ENCODE results near the gene DLAT.
"Not testable (repeated sequence)": the region's sequence is repeated elsewhere in the genome, so short reads cannot be mapped to it uniquely, and the experiment has no call there.

The DLAT gene

DNA sequence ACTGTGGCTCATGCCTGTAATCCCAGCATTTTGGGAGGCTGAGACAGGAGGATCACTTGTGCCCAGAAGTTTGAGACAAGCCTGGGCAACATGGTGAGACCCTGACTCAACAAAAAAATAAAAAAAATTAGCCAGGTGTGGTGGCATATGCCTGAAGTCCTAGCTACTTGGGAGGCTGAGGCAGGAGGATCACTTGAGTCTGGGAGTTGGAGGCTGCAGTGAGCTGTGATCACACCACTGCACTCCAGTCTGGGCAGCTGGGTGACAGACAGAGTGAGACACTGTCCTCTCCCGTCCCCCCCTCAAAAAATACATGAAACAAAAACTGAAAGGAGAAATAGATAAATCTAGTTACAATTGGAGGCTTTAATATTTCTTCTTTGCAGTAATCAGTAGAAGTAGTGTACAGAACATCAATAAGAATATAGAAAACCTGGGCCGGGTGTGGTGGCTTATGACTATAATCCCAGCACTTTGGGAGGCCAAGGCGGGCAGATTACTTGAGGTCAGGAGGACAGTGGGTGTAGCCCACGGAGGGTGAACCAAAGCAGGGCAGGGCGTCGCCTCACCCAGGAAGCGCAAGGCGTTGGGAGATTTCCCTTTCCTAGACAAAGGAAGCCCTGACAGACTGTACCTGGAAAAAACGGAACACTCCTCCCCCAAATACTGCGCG lies 19.6 kb upstream of the DLAT start:
- DNase-seq, result no peak

DNA sequence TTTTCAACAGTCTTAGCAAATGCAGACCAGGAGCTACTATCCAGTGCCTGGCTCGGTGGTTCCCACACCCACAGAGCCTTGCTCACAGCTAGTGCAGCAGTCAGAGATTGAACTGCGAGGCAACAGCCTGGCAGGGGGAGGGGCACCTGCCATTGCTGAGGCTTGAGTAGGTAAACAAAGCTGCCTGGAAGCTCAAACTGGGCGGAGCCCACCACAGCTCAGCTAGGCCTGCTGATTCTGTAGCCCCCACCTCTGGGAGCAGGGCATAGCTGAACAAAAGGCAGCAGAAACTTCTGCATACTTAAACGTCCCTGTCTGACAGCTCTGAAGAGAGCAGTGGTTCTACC lies 19.1 kb upstream of the DLAT start:
- not testable (repeated sequence) for DNase-seq

DNA sequence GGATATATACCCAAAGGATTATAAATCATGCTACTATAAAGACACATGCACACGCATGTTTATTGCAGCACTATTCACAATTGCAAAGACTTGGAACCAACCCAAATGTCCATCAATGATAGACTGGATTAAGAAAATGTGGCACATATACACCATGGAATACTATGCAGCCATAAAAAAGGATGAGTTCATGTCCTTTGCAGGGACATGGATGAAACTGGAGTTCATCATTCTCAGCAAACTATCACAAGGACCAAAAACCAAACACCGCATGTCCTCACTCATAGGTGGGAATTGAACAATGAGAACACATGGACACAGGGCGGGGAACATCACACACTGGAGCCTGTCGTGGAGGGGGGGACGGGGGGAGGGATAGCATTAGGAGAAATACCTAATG lies 13.8 kb upstream of the DLAT start:
- not testable (repeated sequence) for DNase-seq

DNA sequence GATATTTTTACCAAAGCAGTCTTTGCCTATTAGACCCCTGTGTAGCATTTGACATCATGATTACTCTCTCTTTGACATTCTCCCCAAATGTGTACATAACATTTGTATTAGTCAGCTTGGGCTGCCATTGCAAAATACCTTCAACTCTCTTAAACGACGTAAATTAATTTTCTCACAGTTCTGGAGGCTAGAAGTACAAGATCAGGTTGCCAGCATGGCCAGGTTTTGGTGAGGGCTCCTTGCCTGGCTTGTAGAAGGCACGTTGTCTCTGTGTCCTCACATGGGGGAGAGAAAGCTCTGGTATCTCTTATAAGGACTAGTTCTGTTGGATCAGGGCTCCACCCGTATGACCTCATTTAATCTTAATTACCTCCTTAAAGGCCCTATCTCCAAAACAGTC lies 12.3 kb upstream of the DLAT start:
- no peak for DNase-seq

- DNase-seq, result no peak
Observed at GRCh38 chr11:112013497-112014164, 11.6 kb upstream of the DLAT start.

DNA sequence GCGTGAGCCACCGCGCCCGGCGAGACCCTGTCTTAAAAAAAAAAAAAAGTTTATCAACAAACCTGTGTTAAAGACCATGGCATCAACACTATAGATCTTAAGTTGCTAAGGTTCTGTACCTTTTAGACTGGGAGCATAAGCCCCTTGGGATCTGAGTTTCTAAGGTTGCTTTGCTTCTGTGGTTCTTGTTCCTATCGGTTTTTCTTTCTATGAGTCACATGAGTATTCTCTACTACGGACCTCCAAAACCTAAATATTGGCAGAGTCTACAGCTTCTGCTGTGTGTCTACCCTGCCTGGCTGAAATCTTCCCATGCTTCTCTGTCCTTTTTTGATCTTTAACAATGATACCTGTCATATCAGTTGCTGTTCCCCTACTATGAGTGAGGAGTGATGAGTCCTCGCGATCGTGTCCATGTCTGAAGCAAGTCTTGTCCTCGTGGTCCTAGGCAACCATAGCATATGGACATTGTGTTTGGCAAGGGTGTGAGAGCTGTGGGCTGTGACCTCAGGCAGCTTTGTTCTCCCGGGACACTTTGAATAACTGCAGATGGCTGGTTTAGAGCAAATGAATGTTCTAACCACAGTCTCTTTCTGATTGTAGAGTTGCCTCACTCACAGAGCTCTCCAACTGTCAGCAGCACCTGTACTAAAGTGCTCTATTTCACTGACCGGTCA lies 9.0 kb upstream of the DLAT start:
- DNase-seq, result no peak

GRCh38 chr11:112016765-112017376 lies 8.3 kb upstream of the DLAT start:
- no peak for DNase-seq

DNA sequence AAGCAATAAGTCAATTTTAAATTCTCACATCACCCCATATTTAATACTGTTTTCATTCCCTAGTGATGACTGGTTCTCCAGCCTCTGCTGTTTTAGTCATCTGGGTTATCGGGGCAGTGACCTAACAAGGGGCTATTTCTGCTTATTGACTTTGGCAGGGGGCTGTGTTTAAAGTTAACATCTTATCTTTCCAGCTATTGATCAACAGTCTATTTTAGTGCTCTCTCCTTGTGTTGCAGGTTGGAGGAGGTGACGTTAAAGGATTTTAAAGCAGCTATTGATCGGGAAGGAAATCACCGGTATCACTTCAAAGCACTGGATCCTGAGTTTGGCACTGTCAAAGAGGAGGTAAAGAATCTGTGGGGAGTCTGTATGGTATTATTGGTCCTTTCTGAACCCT lies 7.7 kb upstream of the DLAT start:
- no peak for DNase-seq

DNA sequence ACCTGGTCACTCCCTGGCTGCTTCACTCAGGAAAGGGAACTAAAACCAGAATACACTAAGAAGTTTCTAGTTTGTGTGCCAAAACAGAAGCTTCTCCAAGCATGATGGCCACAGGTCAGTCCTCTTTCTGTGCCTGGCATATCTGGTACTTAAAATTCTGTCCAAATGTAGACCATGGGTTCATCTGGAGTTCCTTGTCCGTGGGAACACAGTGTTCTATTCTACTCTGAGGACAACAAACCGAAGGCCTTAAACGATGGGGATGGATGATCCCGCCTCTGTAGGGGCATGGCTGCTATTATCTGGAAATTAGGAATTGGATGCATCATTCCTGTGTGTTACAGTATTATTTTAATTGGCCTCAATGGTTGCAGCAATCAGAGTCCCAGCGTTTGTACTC lies 6.1 kb upstream of the DLAT start:
- DNase-seq, result no peak

DNA sequence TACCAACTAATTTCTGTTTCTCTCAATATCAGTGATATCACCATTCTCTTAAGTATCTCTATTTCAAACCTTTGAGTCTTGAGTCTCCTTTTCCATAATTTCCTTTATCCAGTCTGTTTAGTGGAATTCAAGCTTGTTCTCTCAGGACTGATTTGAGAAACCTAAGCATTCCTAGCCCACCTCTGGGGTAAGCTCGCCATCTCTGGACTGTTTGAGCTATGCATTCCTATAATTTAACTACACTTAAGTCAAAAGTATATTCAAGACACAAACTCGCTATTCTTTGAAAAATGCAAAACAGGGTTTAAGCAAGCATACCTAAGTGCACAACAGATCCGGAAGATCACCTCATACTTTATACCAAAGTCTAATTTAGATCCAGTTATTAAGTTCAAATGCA lies 2.1 kb upstream of the DLAT start:
- DNase-seq, result no peak

- no peak for DNase-seq
Observed at GRCh38 chr11:112024178-112024772, 933 bp upstream of the DLAT start.

GRCh38 chr11:112025707-112026106 lies 499 bp downstream of the DLAT start:
- DNase-seq, result no peak

GRCh38 chr11:112026784-112027410 lies 1.7 kb downstream of the DLAT start:
- not testable (repeated sequence) for DNase-seq

DNA sequence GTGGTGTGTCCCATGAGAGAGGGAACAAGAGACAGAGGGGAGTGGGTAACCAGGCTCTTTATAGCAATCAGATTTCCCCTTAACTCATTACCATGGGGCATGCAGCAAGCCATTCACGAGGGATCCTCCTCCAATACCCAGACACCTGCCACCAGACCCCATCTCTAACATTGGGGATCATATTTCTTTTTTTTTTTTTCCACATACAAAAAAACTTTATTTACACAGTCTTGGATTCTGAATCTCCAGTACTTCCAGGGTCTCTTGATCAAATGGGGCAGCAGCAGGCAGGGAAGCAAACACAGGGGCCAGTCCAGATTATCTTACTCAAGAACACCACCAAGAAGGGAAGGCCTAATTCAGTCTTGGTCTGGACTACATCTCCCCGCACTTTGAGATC lies 4.3 kb downstream of the DLAT start:
- DNase-seq, result no peak

DNA sequence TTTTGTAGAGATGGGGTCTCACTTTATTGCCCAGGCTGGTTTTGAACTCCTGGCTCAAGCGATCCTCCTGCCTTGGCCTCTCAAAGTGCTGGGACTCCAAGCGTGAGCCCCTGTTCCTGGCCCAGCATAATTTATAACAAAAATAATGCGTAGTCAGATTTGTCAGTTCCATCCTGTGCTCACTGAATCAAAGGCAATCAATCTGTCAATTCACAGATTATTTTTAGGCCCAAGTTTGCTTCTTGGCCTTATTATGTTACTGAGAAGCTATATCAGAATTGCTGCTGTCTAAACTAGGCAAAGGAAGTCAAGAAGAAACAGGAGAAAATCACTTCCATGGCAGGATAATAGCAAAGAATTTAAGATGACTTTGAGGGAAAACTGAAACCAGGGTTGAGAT lies 8.7 kb downstream of the DLAT start:
- DNase-seq, result no peak

DNA sequence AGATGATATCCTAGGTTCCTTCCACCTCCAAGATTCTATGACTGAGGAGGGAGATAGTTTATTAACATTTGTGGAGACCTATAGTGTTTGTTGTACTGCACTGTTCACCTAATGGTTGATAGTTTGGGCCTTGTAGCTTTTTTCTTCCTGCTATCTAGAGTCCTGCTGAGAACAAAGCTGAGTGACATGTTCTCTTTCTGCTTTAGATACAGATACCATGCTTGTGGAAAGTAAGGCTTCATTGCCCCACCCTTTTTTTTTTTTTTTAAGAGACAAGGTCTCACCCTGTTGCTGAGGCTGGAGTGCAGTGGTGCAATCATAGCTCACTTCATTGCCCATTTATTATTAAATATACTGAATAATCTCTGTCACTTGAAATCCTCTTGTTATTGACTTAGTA lies 12.3 kb downstream of the DLAT start:
- DNase-seq, result no peak

GRCh38 chr11:112042161-112042960 lies 17.2 kb downstream of the DLAT start:
- DNase-seq, result no peak

DNA sequence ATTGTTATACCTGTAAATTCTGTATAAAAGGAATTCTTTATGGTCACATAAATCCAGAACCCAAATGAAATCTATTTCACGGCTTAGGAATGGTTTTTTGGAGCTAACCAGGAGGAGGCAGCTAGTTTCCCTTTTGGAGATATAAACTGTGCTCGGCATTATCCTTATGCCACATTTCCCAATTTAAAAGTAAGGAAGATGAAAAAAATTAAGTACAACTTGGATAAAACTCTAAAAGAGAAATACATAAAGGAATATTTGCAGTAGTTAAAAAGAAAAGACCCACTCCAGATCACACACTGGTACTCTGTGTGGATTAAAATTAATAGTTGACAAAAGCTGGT lies 17.7 kb downstream of the DLAT start:
- no peak for DNase-seq

GRCh38 chr11:112044961-112045360 lies 19.8 kb downstream of the DLAT start:
- DNase-seq, result no peak

- DNase-seq, result not testable (repeated sequence)
Observed at GRCh38 chr11:112046647-112047046, 21.4 kb downstream of the DLAT start.

- not testable (repeated sequence) for DNase-seq
Observed at GRCh38 chr11:112048256-112048655, 23.0 kb downstream of the DLAT start.

GRCh38 chr11:112049777-112050176 lies 24.6 kb downstream of the DLAT start:
- DNase-seq, result no peak
